HG03103 (cell line): ENCODE measurements around the gene TRIM34.
"Not testable (repeated sequence)": the region's sequence is repeated elsewhere in the genome, so short reads cannot be mapped to it uniquely, and the experiment has no call there.

ENCODE experiments used
- ATAC-seq: cut with Tn5 transposase; IDR thresholded peaks from one replicate; pipeline ENCODE4 v1.9.1; 2021; ENCODE audit warnings: low read depth; ENCODE audit not compliant: unreplicated experiment

The TRIM34 gene

DNA sequence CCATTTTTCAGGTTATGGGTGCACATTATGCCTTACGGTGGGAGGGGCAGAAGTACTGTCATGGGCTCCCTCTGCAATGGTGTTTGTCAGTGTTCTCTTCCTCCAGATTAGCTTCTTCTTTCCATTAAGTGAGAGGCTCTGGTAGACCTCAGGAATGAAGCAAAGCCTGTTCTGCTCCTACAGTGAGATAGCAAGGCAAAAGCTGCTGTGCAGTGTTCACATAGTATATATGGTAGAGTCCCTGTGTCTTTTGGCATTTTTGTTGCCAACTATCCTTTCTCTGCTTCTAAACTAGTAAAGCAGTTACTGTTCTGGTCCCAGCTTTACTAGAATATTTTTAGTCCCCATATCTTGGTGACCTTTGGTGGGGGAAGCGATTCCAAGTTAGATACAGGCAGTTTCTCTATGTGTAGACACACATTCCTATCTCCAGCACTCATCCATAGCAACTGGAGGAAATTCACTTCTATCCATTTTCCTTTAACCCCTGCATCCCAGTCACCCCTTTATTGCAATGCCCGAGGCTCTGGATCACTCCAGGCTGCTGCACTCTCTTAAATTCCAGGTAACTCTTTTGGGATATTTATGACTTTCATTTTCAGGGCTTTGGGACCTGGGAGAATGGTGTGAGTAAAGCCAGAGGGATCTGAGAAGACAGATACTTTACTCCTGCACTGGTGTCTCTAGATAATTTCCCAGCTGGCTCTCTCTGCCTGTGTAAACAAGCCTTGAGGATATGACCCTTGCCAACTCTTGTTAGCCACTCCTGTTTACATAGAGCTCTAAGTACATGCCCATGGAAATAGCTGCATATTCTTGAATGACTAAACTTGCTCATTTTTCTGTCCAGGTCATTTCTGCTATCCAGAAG, 3.9 kb upstream of the TRIM34 start:
- ATAC-seq = no peak

- no peak for ATAC-seq
Observed at GRCh38 chr11:5621580-5621979, 3.2 kb upstream of the TRIM34 start.

- ATAC-seq = no peak
Observed at GRCh38 chr11:5622802-5623201, 2.0 kb upstream of the TRIM34 start.

DNA sequence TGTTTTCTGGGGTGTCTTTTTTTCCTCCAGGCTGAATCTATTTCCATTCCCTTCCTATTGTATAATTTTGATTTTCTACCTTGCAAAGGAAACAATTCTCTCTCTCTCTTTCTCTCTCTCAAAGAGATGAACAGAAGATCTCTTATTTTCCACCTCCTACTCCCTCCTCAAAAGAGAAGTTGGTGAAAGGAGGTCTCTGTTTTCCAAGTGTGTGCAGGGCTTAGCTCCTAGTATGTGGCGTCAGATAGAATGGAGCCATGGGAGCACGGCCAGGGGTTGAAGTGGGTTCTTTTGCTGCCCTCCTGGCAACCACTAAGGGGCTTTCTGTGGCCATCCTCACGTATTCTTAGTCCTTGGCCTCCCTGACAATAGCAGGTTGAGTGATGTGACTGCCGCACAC, 480 bp downstream of the TRIM34 start:
- ATAC-seq = no peak

- no peak for ATAC-seq
Observed at GRCh38 chr11:5626196-5626595, 1.4 kb downstream of the TRIM34 start.

GRCh38 chr11:5631417-5631816, 6.6 kb downstream of the TRIM34 start:
- ATAC-seq = peak; percentile 16

DNA sequence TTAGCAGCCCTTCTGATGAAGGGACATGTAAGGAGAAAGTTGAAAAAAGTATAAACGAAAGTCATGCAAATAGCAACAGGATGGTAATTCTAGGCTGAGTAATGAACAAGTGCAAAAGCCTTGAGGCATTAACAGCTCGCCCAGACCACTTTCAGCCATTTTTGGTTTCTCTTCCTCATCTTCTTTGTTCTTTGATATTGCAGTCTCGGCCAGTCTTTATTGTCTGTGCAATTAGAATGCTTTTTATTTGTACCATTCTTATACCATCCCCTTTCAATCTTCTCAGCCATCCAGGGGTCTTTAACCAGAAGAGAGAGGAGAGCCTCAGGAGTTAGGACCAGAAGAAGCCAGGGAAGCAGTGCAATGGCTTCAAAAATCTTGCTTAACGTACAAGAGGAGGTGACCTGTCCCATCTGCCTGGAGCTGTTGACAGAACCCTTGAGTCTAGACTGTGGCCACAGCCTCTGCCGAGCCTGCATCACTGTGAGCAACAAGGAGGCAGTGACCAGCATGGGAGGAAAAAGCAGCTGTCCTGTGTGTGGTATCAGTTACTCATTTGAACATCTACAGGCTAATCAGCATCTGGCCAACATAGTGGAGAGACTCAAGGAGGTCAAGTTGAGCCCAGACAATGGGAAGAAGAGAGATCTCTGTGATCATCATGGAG, 7.3 kb downstream of the TRIM34 start:
- peak; percentile 92 for ATAC-seq

DNA sequence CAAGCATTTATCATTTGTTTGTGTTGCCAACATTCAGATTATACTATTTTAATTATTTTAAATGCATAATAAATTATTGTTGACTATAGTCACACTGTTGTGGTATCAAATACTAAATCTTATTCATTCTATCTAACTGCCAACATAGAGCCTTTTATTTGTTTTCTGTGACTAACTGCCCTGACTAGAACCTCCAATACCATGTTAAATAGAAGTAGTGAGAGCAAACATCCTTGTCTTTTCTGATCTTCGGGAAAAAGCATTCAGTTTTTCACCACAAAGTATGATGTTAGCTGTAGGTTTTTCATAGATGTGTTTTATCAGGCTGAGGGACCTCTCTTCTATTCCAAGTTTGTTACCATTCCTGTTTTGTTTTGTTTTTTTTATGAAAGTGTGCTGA, 15.2 kb downstream of the TRIM34 start:
- ATAC-seq = no peak

DNA sequence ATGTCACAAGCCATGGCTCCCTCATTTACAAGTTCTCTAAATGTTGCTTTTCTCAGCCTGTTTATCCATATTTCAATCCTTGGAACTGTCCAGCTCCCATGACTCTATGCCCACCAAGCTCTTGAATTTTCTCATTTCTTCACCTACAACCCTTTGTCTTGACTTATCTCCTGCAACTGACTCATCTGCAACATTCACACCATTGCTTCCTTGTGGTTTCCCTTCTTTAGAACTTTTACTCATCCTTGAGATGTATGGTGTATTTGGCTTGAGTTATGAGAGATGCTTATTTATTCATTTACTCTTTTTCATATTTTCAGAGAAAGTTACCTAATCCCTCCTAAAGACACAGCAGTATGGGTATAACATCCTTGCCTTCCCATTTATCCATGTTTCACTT, 18.8 kb downstream of the TRIM34 start:
- ATAC-seq = no peak

GRCh38 chr11:5646139-5646538, 21.3 kb downstream of the TRIM34 start:
- no peak for ATAC-seq

GRCh38 chr11:5655474-5655873, 30.7 kb downstream of the TRIM34 start:
- no peak for ATAC-seq

GRCh38 chr11:5656956-5657355, 32.2 kb downstream of the TRIM34 start:
- not testable (repeated sequence) for ATAC-seq

DNA sequence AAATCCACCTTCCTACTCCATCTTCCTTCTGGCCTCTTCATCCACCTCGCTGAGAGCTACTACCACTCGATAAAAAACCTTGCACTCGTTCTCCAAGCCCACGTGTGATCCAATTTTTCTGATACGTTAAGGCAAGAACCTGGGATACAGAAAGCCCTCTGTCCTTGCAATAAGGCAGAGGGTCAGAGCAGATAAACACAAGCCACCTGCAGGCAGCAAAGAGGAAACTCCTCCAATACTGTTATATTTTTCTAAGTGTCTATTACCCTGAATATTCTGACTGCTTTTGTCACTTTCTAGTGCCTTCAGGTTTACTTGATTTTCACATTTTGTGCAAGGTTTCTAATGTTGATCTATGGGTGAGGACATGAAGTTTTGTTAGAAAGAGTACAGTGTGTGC, 33.5 kb downstream of the TRIM34 start:
- ATAC-seq = no peak

GRCh38 chr11:5663511-5663910, 38.7 kb downstream of the TRIM34 start:
- no peak for ATAC-seq

DNA sequence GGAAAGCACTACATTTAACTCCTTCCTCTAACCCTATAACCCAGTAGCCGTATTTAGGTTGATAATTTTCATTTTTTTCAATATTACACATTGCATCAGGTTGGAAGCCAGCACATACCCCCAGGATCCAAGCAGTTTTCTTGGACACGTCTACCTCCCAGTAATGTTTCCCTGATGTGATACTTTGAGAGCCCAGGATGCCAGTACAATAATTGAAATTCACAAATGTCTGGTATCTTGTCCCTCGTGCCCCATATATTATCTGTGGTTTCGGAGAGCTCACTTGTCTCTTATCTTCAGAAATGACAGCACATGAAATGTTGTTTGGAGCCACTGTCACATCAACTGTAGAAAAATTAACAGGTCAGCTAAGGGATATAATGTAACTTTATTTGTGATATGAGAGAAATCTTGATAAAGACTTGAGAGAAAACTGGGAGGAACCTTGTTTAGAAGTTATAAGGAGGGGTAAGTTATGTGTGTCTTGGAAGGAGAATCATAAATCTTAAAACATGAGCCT, 40.3 kb downstream of the TRIM34 start:
- no peak for ATAC-seq

GRCh38 chr11:5665746-5666401, 41.1 kb downstream of the TRIM34 start:
- no peak for ATAC-seq

DNA sequence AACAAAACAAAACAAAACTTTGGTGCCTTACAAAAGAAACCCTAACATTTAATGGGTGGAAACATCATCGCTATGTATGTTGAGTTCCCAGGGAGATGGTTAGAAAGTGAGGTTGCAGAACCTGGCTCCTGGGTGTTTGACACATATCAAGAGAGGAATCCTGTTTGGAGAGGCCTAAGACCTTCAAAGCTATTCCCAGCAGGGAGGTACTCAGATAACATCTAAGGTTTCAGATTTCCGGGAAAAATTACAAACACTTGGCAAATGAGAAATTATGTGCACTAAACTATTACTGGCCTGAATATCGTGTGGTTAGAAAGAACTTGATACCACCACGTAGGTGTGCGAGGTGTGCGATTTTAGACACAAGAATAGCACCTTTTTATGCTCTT, 41.6 kb downstream of the TRIM34 start:
- no peak for ATAC-seq

DNA sequence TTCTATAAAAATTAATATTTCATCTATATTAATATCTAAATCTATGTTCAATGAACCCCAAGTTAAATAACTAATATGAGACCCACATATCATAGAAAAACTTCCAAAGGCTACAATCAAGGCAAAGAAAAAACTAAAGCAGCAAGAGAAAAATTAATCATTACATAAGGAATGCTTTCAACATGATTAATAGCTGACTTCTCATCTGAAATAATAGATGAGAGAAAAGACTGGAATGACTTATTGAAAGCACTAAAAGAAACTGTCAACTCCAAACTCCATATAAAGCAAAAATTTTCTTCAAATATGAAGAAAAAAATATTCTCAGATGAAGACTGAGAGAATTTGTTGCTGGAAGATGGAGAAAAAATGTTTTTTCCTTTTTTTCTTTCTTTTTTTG, 47.0 kb downstream of the TRIM34 start:
- no peak for ATAC-seq

GRCh38 chr11:5674391-5674790, 49.6 kb downstream of the TRIM34 start:
- ATAC-seq = no peak

GRCh38 chr11:5679811-5680210, 55.0 kb downstream of the TRIM34 start:
- no peak for ATAC-seq

DNA sequence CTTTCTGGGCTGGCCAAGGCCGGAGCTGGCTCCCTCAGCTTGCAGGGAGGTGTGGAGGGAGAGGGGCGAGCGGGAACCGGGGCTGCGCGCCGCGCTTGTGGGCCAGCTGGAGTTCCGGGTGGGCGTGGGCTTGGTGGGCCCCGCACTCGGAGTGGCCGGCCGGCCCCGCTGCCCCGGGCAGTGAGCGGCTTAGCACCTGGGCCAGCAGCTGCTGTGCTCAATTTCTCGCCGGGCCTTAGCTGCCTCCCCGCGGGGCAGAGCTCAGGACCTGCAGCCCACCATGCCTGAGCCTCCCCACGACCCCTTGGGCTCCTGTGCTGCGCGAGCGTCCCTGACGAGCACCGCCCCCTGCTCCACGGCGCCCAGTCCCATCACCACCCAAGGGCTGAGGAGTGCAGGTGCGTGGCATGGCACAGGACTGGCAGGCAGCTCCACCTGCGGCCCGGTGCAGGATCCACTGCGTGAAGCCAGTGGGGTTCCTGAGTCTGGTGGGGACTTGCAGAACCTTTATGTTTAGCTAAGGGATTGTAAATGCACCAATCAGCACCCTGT, 58.2 kb downstream of the TRIM34 start:
- ATAC-seq = not testable (repeated sequence)
